IMR-90 (cell line): ENCODE results near the gene COL4A2.

Experiments used
- CEBPB ChIP-seq: IDR thresholded peaks from 2 replicates; pipeline ENCODE4 v1.6.1; 2012; ENCODE audit warnings: low read depth, low read length, improper control_type of control experiment
- CTCF ChIP-seq: conservative IDR thresholded peaks from 2 replicates; pipeline ENCODE4 v1.5.1; 2012; ENCODE audit warnings: mild to moderate bottlenecking, low read depth, low read length, improper control_type of control experiment

GRCh38 chr13:110271313-110271712, 35.8 kb upstream of the COL4A2 start:
- TF ChIP-seq CTCF (no peak), CEBPB (no peak)
